Spleen (tissue), 11 donors: Measurements from ENCODE around the gene MRI1. TPM values are rescaled to one million over a fixed set of nuclear protein-coding genes. Genes with fewer than 3 reads are reported as not detected.
A peak's percentile ranks its signal among the peaks of the same experiment; 100 is the strongest.

Experiments
- DNase-seq: peaks from one replicate; pipeline ENCODE4 v3.0.0-alpha.2; 2020
- H3K27ac ChIP-seq, 8 donors: fragments of 200-600 bp; sonication (generic) in 7 of 8; 1 replicate in 4 of 8; 2 replicates in 4 of 8; pipeline versions ENCODE4 v1.5.0 to v1.8.0; 2016 to 2021; ENCODE audit warnings: inconsistent platforms in 4 of 8, mild to moderate bottlenecking in 4 of 8, moderate library complexity in 1 of 8
- H3K27me3 ChIP-seq, 7 donors: fragments of 200-600 bp; sonication (generic) in 6 of 7; replicated peaks in 1 of 7; 1 replicate in 4 of 7; 2 replicates in 3 of 7; pipeline versions ENCODE4 v1.5.0 to v1.8.0; 2016 to 2021; ENCODE audit warnings: inconsistent platforms in 3 of 7, mild to moderate bottlenecking in 1 of 7
- H3K36me3 ChIP-seq, 6 donors: fragments of 200-600 bp; sonication (generic) in 5 of 6; 1 replicate in 4 of 6; 2 replicates in 2 of 6; pipeline versions ENCODE4 v1.5.0 to v1.8.0; 2016 to 2021; ENCODE audit warnings: inconsistent platforms in 2 of 6
- H3K4me1 ChIP-seq, 6 donors: fragments of 200-600 bp; sonication (generic) in 5 of 6; 1 replicate in 3 of 6; 2 replicates in 3 of 6; pipeline versions ENCODE4 v1.5.0 to v1.8.0; 2016 to 2021; ENCODE audit warnings: inconsistent platforms in 3 of 6
- H3K4me3 ChIP-seq, 8 donors: fragments of 200-600 bp; sonication (generic) in 7 of 8; 1 replicate in 4 of 8; 2 replicates in 4 of 8; pipeline versions ENCODE4 v1.5.0 to v1.8.0; 2016 to 2021; ENCODE audit warnings: inconsistent platforms in 4 of 8, mild to moderate bottlenecking in 4 of 8, moderate library complexity in 2 of 8
- H3K9me3 ChIP-seq, 8 donors: fragments of 200-600 bp; sonication (generic) in 7 of 8; 1 replicate in 4 of 8; 2 replicates in 4 of 8; pipeline versions ENCODE4 v1.5.0 to v1.8.0; 2016 to 2021; ENCODE audit warnings: inconsistent platforms in 4 of 8
- CTCF ChIP-seq, 11 experiments: fragments of 200-600 bp in 7 of 11; fragments of 450-650 bp in 4 of 11; sonication (generic) in 4 of 11; IDR thresholded peaks in 8 of 11; conservative IDR thresholded peaks in 3 of 11; 1 replicate in 7 of 11; 2 replicates in 4 of 11; pipeline versions ENCODE4 v1.4.0 to v1.8.0; 2016 to 2021; ENCODE audit warnings: antibody characterized with exemption in 11 of 11, inconsistent platforms in 4 of 11, mild to moderate bottlenecking in 1 of 11
- POLR2A ChIP-seq, 3 donors: fragments of 450-650 bp; IDR thresholded peaks; one replicate each; pipeline ENCODE4 v1.5.1; 2017; ENCODE audit warnings: antibody characterized with exemption in 3 of 3, mild to moderate bottlenecking in 1 of 3
- POLR2AphosphoS5 ChIP-seq, 3 donors: sonication (generic); formaldehyde crosslinking; IDR thresholded peaks; one replicate each; pipeline ENCODE4 v1.5.1; 2017; ENCODE audit warnings: antibody characterized with exemption in 3 of 3
- WGBS, 5 donors: extraction: QIAGEN DNeasy Blood & Tissue Kit in 3 of 5; methylation state at CpG; one replicate each; pipeline versions ENCODE4 v1.1.5 to v1.1.7; 2013 to 2018; 5-methylcytosine and 5-hydroxymethylcytosine counted together
- intact Hi-C: fragments of 100-400 bp; cut with DNase I; formaldehyde crosslinking; loops from one replicate; pipeline ENCODE4 v1.15.0; 2023; ENCODE audit warnings: low total_unique reads
- polyA plus RNA-seq, 3 donors: library from polyadenylated mRNA; stranded (reverse); fragments of 200-250 nt; gene quantifications; one replicate each; pipeline ENCODE4 v1.2.1, GENCODE V29; 2013
- total RNA-seq, 7 donors: library from RNA; depleted of rRNA in 3 of 7; stranded (reverse); fragments of >200 nt in 3 of 7; fragmentation: NEBNext Ultra II Directional in 4 of 7; extraction: Animal tissue kit (Norgen Biotek cat#: 25700) in 4 of 7; gene quantifications; one replicate each; pipeline versions ENCODE4 v1.1.0 to v1.2.1, GENCODE V29; 2016 to 2021
- donor health status: healthy with polysubstance abuse.
- donor health status: DM: no; HTN: no; CAD: no; lungs with moderate emphysema.
- donor health status: DM: no; HTN: no; CAD: no.
- donor health status: Bipolar disorder and iron deficiency.
- donor health status: healthy.
- donor health status: DM: no; HTN: no; CAD: no.
- donor health status: DM: yes; HTN: yes; CAD: no.

MRI1 gene
- total and polyA plus RNA-seq, 10 donors, result 21.2 to 64.6 (median 35.3) TPM

- Histone ChIP-seq H3K27ac (no peak overlapping the region), H3K27me3 (no peaks in the 10 kb centered on the region), H3K36me3 (peaks cover 2 to 24% (median 20%) of the 10 kb centered on the region in 6 donors), H3K9me3 (no peaks in the 10 kb centered on the region), H3K4me1 (peaks cover 9 to 58% (median 32%) of the 10 kb centered on the region in 6 donors), H3K4me3 (no peak overlapping the region)
- DNase-seq, result no peak
- TF ChIP-seq POLR2A (IDR thresholded peaks at IDR 0.05) (no peak), POLR2AphosphoS5 (IDR thresholded peaks at IDR 0.05) (no peak), CTCF (IDR thresholded peaks at IDR 0.05 in 8 of 11, conservative IDR thresholded peaks at IDR 0.05 in 3 of 11) (no peak)
- 79 to 89% (median 80%) methylated on average over 8 of the region's 8 CpGs for WGBS, 5 donors
- intact Hi-C loops, result no loop called here
These were observed 18.2 kb downstream of the MRI1 start for GRCh38 chr19:13782537-13782936.

GRCh38 chr19:13783565-13784500 is 19.5 kb downstream of the MRI1 start:
- WGBS, 5 donors, result 70 to 83% (median 78%) methylated on average over 18 of the region's 18 CpGs

GRCh38 chr19:13784731-13785452 is 20.6 kb downstream of the MRI1 start:
- H3K4me3 ChIP-seq, result peak overlapping the region in 1 of 8 donors; percentile 35
- H3K9me3 ChIP-seq, result no peaks in the 10 kb centered on the region
- peaks cover 26 to 80% (median 56%) of the 10 kb centered on the region in 6 donors for H3K4me1 ChIP-seq
- H3K27ac ChIP-seq, result peak overlapping the region in 2 of 8 donors; percentile 34 to 51
- 20 to 29% (median 24%) methylated on average over 17 of the region's 17 CpGs for WGBS, 5 donors
- intact Hi-C loops, result loop anchor here (2.0 kb wide), 1 partner anchor 78 kb away; no protein-coding TSS in a partner anchor
- DNase-seq, result peak; percentile 91
- TF ChIP-seq POLR2AphosphoS5 (IDR thresholded peaks at IDR 0.05) (peak; percentile 25 to 58 (median 53)), POLR2A (IDR thresholded peaks at IDR 0.05) (no peak), CTCF (IDR thresholded peaks at IDR 0.05 in 8 of 11, conservative IDR thresholded peaks at IDR 0.05 in 3 of 11) (peak; percentile 55 to 88 (median 77))
- peaks cover 0 to under 1% (median 0%) of the 10 kb centered on the region in 6 donors for H3K36me3 ChIP-seq
- H3K27me3 ChIP-seq, result no peaks in the 10 kb centered on the region

More at GRCh38 chr19:13783565-13784500, 19.5 kb downstream of the MRI1 start:
- Histone ChIP-seq H3K36me3 (peaks cover 2 to 11% (median 7%) of the 10 kb centered on the region in 6 donors), H3K27ac (no peak overlapping the region), H3K27me3 (no peaks in the 10 kb centered on the region), H3K9me3 (no peaks in the 10 kb centered on the region), H3K4me1 (peaks cover 17 to 70% (median 45%) of the 10 kb centered on the region in 6 donors), H3K4me3 (no peak overlapping the region)
- DNase-seq, result no peak
- intact Hi-C loops, result loop anchor here (2.0 kb wide), 1 partner anchor 79 kb away; no protein-coding TSS in a partner anchor
- TF ChIP-seq POLR2AphosphoS5 (IDR thresholded peaks at IDR 0.05), result no peak
- no peak for TF ChIP-seq POLR2A (IDR thresholded peaks at IDR 0.05)
- no peak for TF ChIP-seq CTCF (IDR thresholded peaks at IDR 0.05 in 8 of 11, conservative IDR thresholded peaks at IDR 0.05 in 3 of 11)
